HepG2 (cell line): Measurements from ENCODE around the gene UBE2H. TPM values are rescaled to one million over a fixed set of nuclear protein-coding genes. Genes with fewer than 3 reads are reported as not detected.
A peak's percentile ranks its signal among the peaks of the same experiment; 100 is the strongest.

Experiments used
- AKAP8 ChIP-seq: sonication (generic); formaldehyde crosslinking; IDR thresholded peaks from 2 replicates; pipeline ENCODE4 v1.5.1; 2020; ENCODE audit warnings: mild to moderate bottlenecking, missing genetic modification reagents
- ARID3A ChIP-seq: IDR thresholded peaks from 2 replicates; pipeline ENCODE4 v1.6.1; 2012; ENCODE audit warnings: low read depth, low read length, improper control_type of control experiment
- BORCS8-MEF2B ChIP-seq: sonication (generic); formaldehyde crosslinking; IDR thresholded peaks from 2 replicates; pipeline ENCODE4 v1.8.0; 2022; ENCODE audit warnings: mild to moderate bottlenecking, missing genetic modification reagents
- CHCHD3 ChIP-seq: sonication (generic); formaldehyde crosslinking; IDR thresholded peaks from 2 replicates; pipeline ENCODE4 v1.8.0; 2022; ENCODE audit warnings: mild to moderate bottlenecking, missing genetic modification reagents, moderate library complexity
- HOMEZ ChIP-seq: IDR thresholded peaks from 2 replicates; pipeline ENCODE4 v1.6.1; 2016; ENCODE audit warnings: low read depth
- JUNB ChIP-seq: sonication (generic); formaldehyde crosslinking; IDR thresholded peaks from 2 replicates; pipeline ENCODE4 v1.8.0; 2022; ENCODE audit warnings: missing genetic modification reagents, mild to moderate bottlenecking, borderline replicate concordance
- PRMT3 ChIP-seq: sonication (generic); formaldehyde crosslinking; IDR thresholded peaks from 2 replicates; pipeline ENCODE4 v1.8.1; 2022; ENCODE audit warnings: low read depth, mild to moderate bottlenecking, moderate library complexity, missing genetic modification reagents, borderline replicate concordance
- REPIN1 ChIP-seq: sonication (generic); formaldehyde crosslinking; IDR thresholded peaks from 2 replicates; pipeline ENCODE4 v1.8.0; 2022; ENCODE audit warnings: missing genetic modification reagents, low read depth, mild to moderate bottlenecking, borderline replicate concordance
- SRSF9 ChIP-seq: fragments of 200-400 bp; formaldehyde crosslinking; IDR thresholded peaks from 2 replicates; pipeline ENCODE4 v1.6.1; 2018; ENCODE audit warnings: borderline replicate concordance, mild to moderate bottlenecking, low read depth, low read length; ENCODE audit not compliant: insufficient read depth, poor library complexity, severe bottlenecking
- TOE1 ChIP-seq: sonication (generic); formaldehyde crosslinking; IDR thresholded peaks from 2 replicates; pipeline ENCODE4 v1.4.0; 2020; ENCODE audit warnings: mild to moderate bottlenecking, missing genetic modification reagents
- UBTF ChIP-seq: sonication (generic); formaldehyde crosslinking; IDR thresholded peaks from 2 replicates; pipeline ENCODE4 v1.4.0; 2020; ENCODE audit warnings: mild to moderate bottlenecking, missing genetic modification reagents
- ZBTB42 ChIP-seq: sonication (generic); formaldehyde crosslinking; IDR thresholded peaks from 2 replicates; pipeline ENCODE4 v1.5.0; 2020; ENCODE audit warnings: mild to moderate bottlenecking, missing genetic modification reagents
- ZC3H13 ChIP-seq: sonication (generic); formaldehyde crosslinking; IDR thresholded peaks from 2 replicates; pipeline ENCODE4 v1.8.1; 2023; ENCODE audit warnings: mild to moderate bottlenecking, missing genetic modification reagents, moderate library complexity
- ZNF282 ChIP-seq: fragments of 450-650 bp; IDR thresholded peaks from 2 replicates; pipeline ENCODE4 v1.6.1; 2018; ENCODE audit not compliant: partially characterized antibody
- ZNF512B ChIP-seq: sonication (generic); formaldehyde crosslinking; IDR thresholded peaks from 2 replicates; pipeline ENCODE4 v1.5.1; 2020; ENCODE audit warnings: missing genetic modification reagents, mild to moderate bottlenecking, borderline replicate concordance
- ZNF574 ChIP-seq: sonication (generic); formaldehyde crosslinking; IDR thresholded peaks from 2 replicates; pipeline ENCODE4 v1.4.0; 2020; ENCODE audit warnings: missing genetic modification reagents
- ZNF652 ChIP-seq: IDR thresholded peaks from 2 replicates; pipeline ENCODE4 v1.6.1; 2016; ENCODE audit warnings: low read depth, borderline replicate concordance
- ZNF749 ChIP-seq: sonication (generic); formaldehyde crosslinking; IDR thresholded peaks from 2 replicates; pipeline ENCODE4 v1.8.0; 2022; ENCODE audit warnings: mild to moderate bottlenecking, missing genetic modification reagents, moderate library complexity, borderline replicate concordance
- polyA plus RNA-seq, 8 experiments: library from polyadenylated mRNA; depleted of rRNA in 3 of 8; stranded (reverse) in 7 of 8; unstranded in 1 of 8; fragments of >200 nt; fragmentation: Illumina TruSeq in 4 of 8; extraction: Trizol in 4 of 8; gene quantifications; 2 replicates each; pipeline versions ENCODE4 v1.2.1 to v1.2.3, GENCODE V29; 2011 to 2016; ENCODE audit warnings: low read depth in 4 of 8, missing spikeins in 1 of 8, mixed read lengths in 1 of 8; ENCODE audit not compliant: insufficient read depth in 1 of 8
- total RNA-seq, 5 experiments: library from RNA; depleted of rRNA; stranded (reverse); fragments of >200 nt; fragmentation: Illumina TruSeq; extraction: Trizol; gene quantifications; 2 replicates each; pipeline ENCODE4 v1.2.3, GENCODE V29; 2016; ENCODE audit warnings: low read depth in 1 of 5

UBE2H gene
- total and polyA plus RNA-seq, 2 of the 13 experiments (the other 11 are each of a cell fraction or from before 2014, with no cell fraction given): 15.5 to 40.1 TPM

- peak; percentile 87 for TF ChIP-seq ZNF574 (CRISPR knock-in tag)
- no peak for TF ChIP-seq CHCHD3
- no peak for TF ChIP-seq TOE1
- TF ChIP-seq ZNF512B: no peak
- TF ChIP-seq BORCS8-MEF2B (CRISPR knock-in tag): 0 out of 2 replicates have a peak, but pooled peaks have one; percentile 17
- no peak for TF ChIP-seq JUNB (CRISPR knock-in tag)
- TF ChIP-seq ZNF652 (CRISPR knock-in tag): no peak
- no peak; the same call in 1 of the 2 replicates for TF ChIP-seq UBTF (CRISPR knock-in tag)
- no peak for TF ChIP-seq SRSF9
- TF ChIP-seq ARID3A: 0 out of 2 replicates have a peak, but pooled peaks have one; percentile 9
- no peak for TF ChIP-seq ZNF749 (CRISPR knock-in tag)
- TF ChIP-seq ZNF282: no peak
- no peak for TF ChIP-seq ZBTB42 (CRISPR knock-in tag)
- TF ChIP-seq ZC3H13 (CRISPR knock-in tag): no peak
- TF ChIP-seq HOMEZ (CRISPR knock-in tag): 0 out of 2 replicates have a peak, but pooled peaks have one; percentile 37
- no peak; the same call in 1 of the 2 replicates for TF ChIP-seq AKAP8 (CRISPR knock-in tag)
- TF ChIP-seq PRMT3 (CRISPR knock-in tag): no peak
- TF ChIP-seq REPIN1 (CRISPR knock-in tag): peak; percentile 78; the same call in 1 of the 2 replicates
Measured at GRCh38 chr7:129948877-129949291, 3.9 kb downstream of the UBE2H start (continued).
